NT2/D1 (cell line): ENCODE data around the gene LILRB1.
"Not testable (repeated sequence)": the region's sequence is repeated elsewhere in the genome, so short reads cannot be mapped to it uniquely, and the experiment has no call there.

Experiments used
- DNase-seq: peaks from one replicate; pipeline ENCODE4 v3.0.0-alpha.2; 2011; ENCODE audit warnings: low read depth, low spot score
- H3K27me3 ChIP-seq: 2 replicates; pipeline ENCODE4 v1.6.0; 2011; ENCODE audit warnings: mild to moderate bottlenecking; ENCODE audit not compliant: insufficient read length, insufficient read depth
- H3K36me3 ChIP-seq: 2 replicates; pipeline ENCODE4 v1.6.1; 2011; ENCODE audit warnings: mild to moderate bottlenecking, low read length, mixed read lengths; ENCODE audit not compliant: insufficient read depth, insufficient read length
- H3K4me1 ChIP-seq: 2 replicates; pipeline ENCODE4 v1.5.1; 2011; ENCODE audit not compliant: insufficient read depth, insufficient read length
- H3K4me3 ChIP-seq: 2 replicates; pipeline ENCODE4 v1.5.1; 2011; ENCODE audit warnings: low read depth; ENCODE audit not compliant: insufficient read length
- H3K9ac ChIP-seq: 2 replicates; pipeline ENCODE4 v1.6.0; 2011; ENCODE audit warnings: low read depth; ENCODE audit not compliant: insufficient read length
- H3K9me3 ChIP-seq: 2 replicates; pipeline ENCODE4 v1.5.1; 2011; ENCODE audit warnings: mild to moderate bottlenecking, low read length; ENCODE audit not compliant: insufficient read depth
- SUZ12 ChIP-seq: IDR thresholded peaks from 2 replicates; pipeline ENCODE4 v1.6.1; 2011; ENCODE audit not compliant: insufficient read length, insufficient read depth; ENCODE audit errors: extremely low read depth
- YY1 ChIP-seq: IDR thresholded peaks from 2 replicates; pipeline ENCODE4 v1.6.1; 2011; ENCODE audit not compliant: insufficient read length, insufficient read depth
- ZNF274 ChIP-seq: IDR thresholded peaks from 2 replicates; pipeline ENCODE4 v1.6.1; 2011; ENCODE audit warnings: mild to moderate bottlenecking, low read depth, low read length

The LILRB1 gene

DNA sequence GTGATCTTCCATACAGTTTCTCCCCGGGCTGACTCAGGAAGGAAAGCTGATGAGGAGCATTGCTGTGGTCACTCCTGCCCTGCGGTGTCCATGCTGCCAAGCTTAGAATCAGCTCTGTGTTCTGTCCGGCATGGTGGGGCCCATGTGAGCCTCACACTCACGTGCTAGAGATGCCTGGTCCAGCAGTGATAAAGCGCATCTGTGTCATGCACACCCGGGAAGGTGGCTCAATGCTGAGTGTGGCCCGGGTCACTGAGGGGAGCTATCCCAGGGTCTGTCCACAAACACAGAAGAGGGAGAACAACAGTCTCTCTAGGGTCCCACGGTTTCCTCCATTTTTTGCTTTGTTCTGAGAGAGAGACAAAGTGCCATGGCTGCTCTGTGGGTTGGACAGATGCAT, 3.5 kb upstream of the LILRB1 start:
- no peaks in the 10 kb centered on the region for H3K27me3 ChIP-seq
- H3K4me1 ChIP-seq = no peaks in the 10 kb centered on the region
- H3K9me3 ChIP-seq = no peaks in the 10 kb centered on the region
- TF ChIP-seq YY1 (no peak), SUZ12 (no peak), ZNF274 (no peak)
- no peaks in the 10 kb centered on the region for H3K36me3 ChIP-seq
- H3K9ac ChIP-seq = no peak overlapping the region
- H3K4me3 ChIP-seq = no peak overlapping the region
- DNase-seq = no peak

DNA sequence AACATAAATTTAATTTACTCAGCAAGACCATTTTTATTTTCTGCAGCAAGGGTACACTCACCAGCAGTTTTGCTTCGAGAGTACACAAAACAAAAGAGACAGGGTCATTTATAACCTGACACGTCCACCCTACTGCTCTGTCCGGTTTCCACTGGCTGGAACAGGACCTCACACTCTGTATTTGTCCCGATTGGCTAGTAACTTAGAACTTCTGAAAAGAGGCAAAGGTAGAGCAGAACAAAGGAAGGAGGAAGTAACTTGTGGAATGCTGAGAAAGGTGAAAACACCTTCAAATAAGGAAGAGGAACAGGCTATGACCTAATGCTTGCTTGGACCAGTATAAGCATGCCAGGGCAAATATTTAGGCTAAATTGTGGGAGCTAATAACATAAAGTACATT, 2.4 kb upstream of the LILRB1 start:
- not testable (repeated sequence) for H3K9me3 ChIP-seq, H3K27me3 ChIP-seq, H3K36me3 ChIP-seq, H3K9ac ChIP-seq, H3K4me1 ChIP-seq, H3K4me3 ChIP-seq, DNase-seq

GRCh38 chr19:54630782-54631181, 498 bp downstream of the LILRB1 start:
- TF ChIP-seq YY1 (no peak), SUZ12 (no peak), ZNF274 (no peak)
- Histone ChIP-seq H3K36me3 (no peaks in the 10 kb centered on the region), H3K9me3 (no peaks in the 10 kb centered on the region), H3K9ac (no peak overlapping the region), H3K4me1 (no peaks in the 10 kb centered on the region), H3K4me3 (no peak overlapping the region), H3K27me3 (no peaks in the 10 kb centered on the region)
- DNase-seq = no peak

DNA sequence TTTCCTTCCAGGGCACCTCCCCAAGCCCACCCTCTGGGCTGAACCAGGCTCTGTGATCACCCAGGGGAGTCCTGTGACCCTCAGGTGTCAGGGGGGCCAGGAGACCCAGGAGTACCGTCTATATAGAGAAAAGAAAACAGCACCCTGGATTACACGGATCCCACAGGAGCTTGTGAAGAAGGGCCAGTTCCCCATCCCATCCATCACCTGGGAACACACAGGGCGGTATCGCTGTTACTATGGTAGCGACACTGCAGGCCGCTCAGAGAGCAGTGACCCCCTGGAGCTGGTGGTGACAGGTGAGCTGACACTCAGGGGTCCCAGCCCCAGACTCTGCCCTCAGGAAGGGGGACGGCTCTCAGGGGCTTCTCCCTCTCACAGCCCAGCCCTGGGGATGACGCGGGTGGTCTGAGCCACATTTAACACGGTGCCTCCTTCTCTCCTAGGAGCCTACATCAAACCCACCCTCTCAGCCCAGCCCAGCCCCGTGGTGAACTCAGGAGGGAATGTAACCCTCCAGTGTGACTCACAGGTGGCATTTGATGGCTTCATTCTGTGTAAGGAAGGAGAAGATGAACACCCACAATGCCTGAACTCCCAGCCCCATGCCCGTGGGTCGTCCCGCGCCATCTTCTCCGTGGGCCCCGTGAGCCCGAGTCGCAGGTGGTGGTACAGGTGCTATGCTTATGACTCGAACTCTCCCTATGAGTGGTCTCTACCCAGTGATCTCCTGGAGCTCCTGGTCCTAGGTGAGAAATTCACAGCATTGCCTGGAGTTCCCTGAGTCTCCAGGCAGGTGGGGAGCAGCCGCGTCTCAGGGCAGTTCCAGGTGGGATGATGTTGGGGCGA, 1.4 kb downstream of the LILRB1 start:
- H3K27me3 ChIP-seq, H3K9me3 ChIP-seq, H3K4me3 ChIP-seq, H3K9ac ChIP-seq, H3K36me3 ChIP-seq, DNase-seq, H3K4me1 ChIP-seq: not testable (repeated sequence)

- not testable (repeated sequence) for H3K9ac ChIP-seq, H3K36me3 ChIP-seq, H3K4me1 ChIP-seq, DNase-seq, H3K27me3 ChIP-seq, H3K9me3 ChIP-seq, H3K4me3 ChIP-seq
These were observed 2.2 kb downstream of the LILRB1 start for GRCh38 chr19:54632517-54632916.

DNA sequence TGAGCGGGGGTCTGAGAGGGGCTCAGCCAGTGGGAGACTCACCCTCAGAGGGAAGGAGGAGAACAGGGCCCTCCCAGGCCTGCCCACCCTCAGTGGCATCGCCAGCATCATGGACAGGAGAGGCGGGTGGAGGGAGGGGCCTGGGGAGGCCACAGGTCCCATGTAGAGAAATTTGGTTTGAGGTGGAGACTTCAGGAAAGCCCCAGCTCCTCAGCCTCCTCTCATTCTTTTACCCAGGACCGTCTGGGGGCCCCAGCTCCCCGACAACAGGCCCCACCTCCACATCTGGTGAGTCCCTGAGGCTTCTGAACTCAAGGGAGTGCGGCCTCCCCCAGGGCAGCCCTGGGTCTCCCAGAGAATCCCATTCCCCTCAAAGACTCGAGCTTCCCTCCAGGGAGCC, 3.1 kb downstream of the LILRB1 start:
- DNase-seq = no peak
- no peak overlapping the region for H3K4me3 ChIP-seq
- TF ChIP-seq ZNF274 (no peak), YY1 (no peak), SUZ12 (no peak)
- H3K4me1 ChIP-seq = no peaks in the 10 kb centered on the region
- H3K9me3 ChIP-seq = no peaks in the 10 kb centered on the region
- H3K9ac ChIP-seq = no peak overlapping the region
- H3K36me3 ChIP-seq = no peaks in the 10 kb centered on the region
- H3K27me3 ChIP-seq = no peaks in the 10 kb centered on the region

DNA sequence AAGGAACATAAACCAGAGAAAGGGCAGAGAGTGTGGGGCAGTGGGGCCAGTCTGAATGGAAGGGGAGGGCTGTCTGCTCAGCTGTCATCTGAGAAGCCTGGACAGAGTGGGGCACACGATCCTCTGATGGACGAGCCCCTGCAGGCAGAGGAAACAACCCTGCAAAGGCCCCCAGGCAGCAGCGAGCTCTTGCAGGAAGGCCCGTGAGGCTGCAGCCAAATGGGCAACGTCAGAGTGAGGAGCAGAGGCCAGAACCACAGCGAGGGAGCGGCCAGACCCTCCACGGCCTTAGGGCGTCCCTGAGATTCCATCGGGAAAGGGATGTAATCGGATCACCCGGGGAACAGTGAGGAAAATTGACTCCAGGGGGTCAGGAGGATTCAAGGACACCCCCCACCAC, 5.8 kb downstream of the LILRB1 start:
- not testable (repeated sequence) for H3K4me3 ChIP-seq, H3K36me3 ChIP-seq, H3K4me1 ChIP-seq, H3K27me3 ChIP-seq, H3K9me3 ChIP-seq, H3K9ac ChIP-seq, DNase-seq

DNA sequence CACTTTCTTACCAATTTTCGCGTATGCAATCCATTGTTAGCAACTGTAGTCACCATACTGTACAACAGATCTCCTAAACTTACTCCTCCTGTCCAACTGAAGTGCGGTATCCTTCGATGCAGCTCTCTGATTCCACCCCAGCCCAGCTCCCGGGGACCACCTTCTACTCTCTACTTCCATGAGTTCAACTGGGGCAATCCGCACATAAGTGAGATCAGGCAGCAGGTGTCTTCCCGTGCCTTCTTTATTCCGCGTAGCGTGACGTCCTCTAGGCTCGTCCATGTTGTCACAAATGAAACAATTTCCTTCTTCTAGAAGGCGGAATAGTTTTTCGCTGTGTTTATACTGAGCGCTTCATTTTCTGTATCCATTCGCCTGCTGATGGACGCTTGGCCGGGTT, 8.4 kb downstream of the LILRB1 start:
- Histone ChIP-seq H3K9me3 (no peaks in the 10 kb centered on the region), H3K27me3 (no peaks in the 10 kb centered on the region), H3K36me3 (no peaks in the 10 kb centered on the region), H3K9ac (no peak overlapping the region), H3K4me3 (no peak overlapping the region), H3K4me1 (no peaks in the 10 kb centered on the region)
- TF ChIP-seq ZNF274 (no peak), SUZ12 (no peak), YY1 (no peak)
- no peak for DNase-seq

DNA sequence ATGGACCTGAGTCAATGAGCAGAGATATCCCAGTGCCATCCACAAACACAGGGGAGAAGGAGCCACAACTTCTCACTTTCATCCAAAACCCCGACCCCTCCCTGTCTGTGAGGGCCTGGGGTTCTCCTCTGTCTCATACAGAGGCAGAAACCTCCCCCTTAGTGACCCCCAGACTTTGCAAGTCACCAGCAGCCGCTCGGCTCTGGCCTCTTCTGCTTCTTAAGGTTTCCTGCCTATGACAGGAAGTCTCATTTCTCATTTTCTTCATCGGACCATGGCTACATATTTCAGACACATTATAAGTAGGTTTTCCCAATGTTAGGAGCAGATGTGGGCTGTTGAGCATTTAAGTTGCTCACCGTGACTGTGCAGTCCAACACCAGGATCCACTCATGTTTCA, 12.7 kb downstream of the LILRB1 start:
- not testable (repeated sequence) for H3K9me3 ChIP-seq, DNase-seq

GRCh38 chr19:54643583-54643982, 13.3 kb downstream of the LILRB1 start:
- not testable (repeated sequence) for H3K36me3 ChIP-seq, DNase-seq, H3K4me1 ChIP-seq, H3K9me3 ChIP-seq, H3K9ac ChIP-seq, H3K27me3 ChIP-seq, H3K4me3 ChIP-seq

More for the DNA sequence above, 12.7 kb downstream of the LILRB1 start:
- not testable (repeated sequence) for H3K9ac ChIP-seq, H3K36me3 ChIP-seq, H3K27me3 ChIP-seq, H3K4me1 ChIP-seq, H3K4me3 ChIP-seq
